T-helper 2 cell (primary cell): ENCODE measurements around the gene ZNF883.

Experiments used
- DNase-seq, 5 experiments: peaks; one replicate each; pipeline versions ENCODE4 v3.0.0 to v3.0.0-alpha.2; 2012 to 2022

The ZNF883 gene

DNA sequence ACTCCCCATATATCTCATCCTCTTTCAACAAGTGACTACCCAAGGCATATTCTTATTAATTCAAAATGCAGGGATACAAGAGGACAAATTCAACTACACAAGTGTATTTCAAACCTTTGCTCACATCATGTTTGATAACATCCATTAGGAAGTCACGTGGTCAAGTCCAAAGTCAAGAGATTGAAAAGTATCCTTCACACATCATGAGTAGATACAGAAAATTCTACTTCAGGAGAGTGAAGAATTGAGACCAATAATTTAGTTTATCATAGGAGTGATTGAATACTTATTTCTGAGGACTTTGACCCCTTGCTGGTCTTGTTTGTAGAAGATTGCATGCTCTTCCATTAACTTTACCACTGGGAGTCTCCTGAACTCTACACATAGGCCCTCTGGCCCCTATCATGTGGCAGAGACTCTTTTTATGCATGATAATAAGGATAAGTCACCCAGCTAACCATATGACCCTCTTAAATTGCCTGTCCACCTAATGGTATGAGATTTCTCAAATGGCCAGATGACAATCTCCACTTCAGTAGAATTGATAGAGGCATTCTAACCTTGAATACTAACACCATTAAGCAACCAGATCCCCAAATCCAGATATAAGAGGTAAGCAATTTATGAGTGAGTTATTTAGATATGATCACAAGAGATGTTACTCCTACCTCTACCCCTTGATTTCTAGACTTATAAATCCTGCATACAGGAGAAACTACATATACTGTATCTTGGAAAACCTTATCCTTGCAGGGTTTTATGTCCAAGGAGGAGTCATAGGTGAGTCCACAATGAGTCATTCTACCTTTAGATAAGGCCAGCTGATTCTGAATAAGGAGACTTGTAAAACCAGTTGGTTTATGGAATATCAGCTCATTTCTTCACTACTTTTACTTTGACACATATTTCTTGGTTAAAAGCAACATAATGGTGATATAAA is 94.7 kb downstream of the ZNF883 start:
- no peak for DNase-seq

DNA sequence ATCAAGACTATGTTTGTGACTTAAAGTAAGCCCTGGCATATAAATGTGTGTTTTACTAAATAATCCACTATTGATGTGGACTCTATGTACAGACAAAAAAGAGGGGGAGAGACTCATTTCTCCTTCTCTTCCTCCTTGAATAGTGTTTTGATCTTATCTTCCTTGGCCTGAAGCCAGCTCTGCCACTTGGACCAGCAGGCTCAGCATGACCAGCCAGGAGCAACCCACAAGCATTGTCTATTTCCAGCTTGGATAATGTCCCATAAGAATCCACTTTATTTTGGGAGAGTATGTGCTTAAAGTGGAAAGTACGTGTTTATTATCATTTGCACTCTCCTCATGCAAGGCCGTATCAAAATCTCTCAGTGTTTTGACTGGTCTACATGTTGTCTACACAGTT is 97.5 kb downstream of the ZNF883 start:
- DNase-seq: no peak

DNA sequence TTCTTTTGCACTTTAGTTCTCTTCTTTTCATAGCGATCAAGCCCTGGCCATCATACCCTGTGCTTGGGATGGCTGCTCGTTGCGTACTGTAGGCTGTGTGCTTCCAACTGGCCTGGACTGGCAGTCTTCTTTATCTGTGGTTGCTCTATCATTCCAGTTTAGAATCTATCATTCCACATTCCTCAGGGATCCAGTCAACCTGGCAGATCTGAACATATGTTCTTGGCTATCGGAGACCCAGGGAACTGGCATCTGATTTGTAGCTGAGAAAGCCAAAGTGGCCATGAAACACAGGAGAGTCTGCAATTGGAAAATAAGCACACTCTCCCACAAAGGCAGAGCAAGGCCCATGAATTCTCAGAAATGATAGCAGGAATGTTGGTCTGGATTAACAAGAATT is 98.7 kb downstream of the ZNF883 start:
- DNase-seq: no peak

DNA sequence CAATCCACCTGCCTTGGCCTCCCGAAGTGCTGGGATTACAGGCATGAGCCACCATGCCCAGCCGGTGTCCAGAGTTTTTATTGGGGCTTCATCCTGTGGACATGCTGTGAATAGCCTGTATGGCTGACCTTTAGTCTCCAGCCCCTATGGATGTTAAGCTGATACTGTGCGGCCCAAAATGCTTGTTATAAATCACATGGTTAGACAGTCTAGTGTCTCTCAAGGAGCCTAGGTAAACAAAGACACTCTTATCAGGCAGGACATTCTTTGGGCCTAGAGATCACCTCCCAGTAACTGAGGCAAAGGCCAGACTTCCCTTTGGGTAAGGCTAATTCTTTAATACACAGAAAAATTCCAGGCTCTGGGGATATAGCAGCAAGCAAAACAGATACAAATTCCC is 99.4 kb downstream of the ZNF883 start:
- DNase-seq: no peak

DNA sequence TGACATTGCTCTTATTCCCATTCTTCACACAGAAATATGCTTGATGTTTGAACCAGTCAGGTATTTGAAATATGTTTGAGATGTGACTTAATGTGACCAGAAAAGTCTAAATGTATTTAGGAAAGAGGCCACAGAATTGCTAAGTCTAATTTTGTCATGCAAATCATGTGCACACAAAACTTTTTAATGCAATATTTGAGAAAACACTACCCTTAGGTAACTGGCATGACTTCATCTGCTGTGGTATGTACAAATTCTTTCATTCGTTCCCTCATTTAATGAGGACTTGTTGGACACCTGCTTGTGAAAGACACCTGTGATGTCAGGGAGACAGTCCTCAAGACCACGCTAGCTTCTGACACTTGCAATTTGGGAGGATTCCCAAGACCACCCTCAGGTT is 100.3 kb downstream of the ZNF883 start:
- no peak for DNase-seq
